HG03378 (cell line): ENCODE results near the gene TMBIM4.

Source experiments
- ATAC-seq: cut with Tn5 transposase; IDR thresholded peaks from one replicate; pipeline ENCODE4 v1.9.1; 2021; ENCODE audit warnings: mild to moderate bottlenecking, moderate library complexity; ENCODE audit not compliant: unreplicated experiment

The TMBIM4 gene

DNA sequence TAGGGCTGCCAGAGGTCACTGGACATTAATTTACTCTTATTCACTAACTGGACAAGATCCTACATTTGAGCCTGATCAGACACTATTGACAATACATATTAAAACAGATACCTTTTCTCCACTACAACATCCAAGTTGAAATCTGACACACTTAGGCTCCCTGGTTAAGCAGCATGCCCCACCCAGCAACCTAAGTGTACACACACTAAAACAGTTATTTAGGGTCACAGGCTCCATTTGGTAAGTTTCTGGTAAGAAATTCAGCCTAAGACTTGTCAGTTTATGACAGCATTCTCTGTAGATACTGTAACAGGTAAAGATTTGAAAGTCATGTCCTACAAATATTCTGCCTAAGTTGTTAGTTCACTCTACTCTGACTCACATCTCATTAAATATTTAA is 27.0 kb downstream of the TMBIM4 start:
- no peak for ATAC-seq

DNA sequence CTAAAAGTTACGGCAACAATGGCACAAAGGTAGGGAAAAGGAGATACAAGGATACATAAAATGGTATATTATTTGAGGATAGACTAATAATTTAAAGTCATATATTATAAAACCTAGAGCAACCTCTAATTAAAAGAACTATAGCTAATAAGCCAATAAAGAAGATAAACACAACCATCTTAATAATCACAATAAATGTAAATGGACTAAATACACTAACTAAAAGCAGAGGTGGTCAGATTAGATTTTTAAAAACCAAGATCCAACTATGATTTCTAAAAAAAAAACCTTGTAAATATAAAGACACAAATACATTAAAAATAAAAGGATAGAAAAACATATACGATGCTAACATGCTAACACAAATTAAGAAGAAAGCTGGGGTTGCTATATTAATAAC is 28.5 kb downstream of the TMBIM4 start:
- no peak for ATAC-seq

GRCh38 chr12:66140731-66141130 is 29.1 kb downstream of the TMBIM4 start:
- ATAC-seq, result no peak

- ATAC-seq, result no peak
These were observed 30.5 kb downstream of the TMBIM4 start for GRCh38 chr12:66139328-66139727.

GRCh38 chr12:66137937-66138336 is 31.9 kb downstream of the TMBIM4 start:
- ATAC-seq, result no peak

GRCh38 chr12:66132408-66132807 is 37.4 kb downstream of the TMBIM4 start:
- no peak for ATAC-seq

- peak; percentile 12 for ATAC-seq
These were observed 38.6 kb downstream of the TMBIM4 start for GRCh38 chr12:66131067-66131688.

DNA sequence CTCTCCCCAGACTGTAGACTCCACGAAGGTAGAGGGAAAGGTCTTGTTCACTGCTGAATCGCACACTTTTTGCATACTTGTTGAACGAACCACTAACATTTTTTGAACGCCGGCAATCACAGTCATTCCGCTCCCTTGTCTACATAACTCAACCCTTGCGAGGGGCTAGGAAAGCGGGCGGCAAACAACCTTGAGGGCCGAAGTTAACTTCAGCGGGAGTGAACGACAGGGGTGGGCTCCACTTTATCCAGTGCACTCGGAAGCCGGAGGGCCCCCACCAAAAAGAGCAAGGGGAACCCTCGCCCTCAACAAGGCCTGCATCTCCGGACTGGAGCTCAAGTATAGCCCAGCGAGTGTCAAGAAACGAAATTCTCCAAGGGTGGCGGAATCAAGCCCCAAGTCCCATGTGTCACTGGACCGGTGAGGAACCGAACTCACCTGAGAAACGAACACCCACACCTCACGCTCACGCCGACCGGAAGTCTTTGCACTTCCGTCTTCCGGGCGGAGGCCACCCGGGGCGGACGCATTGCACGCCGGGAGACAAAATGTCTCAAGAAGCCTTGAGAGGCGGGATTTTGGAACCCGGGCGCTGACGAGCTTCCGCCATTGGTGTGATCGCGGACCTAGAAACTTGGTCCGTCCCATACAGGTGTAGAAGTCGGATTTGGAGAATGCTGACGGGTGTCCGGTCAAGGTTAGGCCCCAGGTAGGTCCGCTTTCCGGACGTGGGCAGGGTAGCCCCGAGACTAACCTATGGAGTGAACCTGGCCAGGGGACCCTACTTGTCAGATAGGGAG is 39.3 kb downstream of the TMBIM4 start, which contains the start of gene LLPH:
Gene LLPH (minus strand): TSS at position 484 of the 800 bp plus-strand sequence. CDS start 1,644 bp downstream, outside the sequence.
- peak; percentile 93 for ATAC-seq

DNA sequence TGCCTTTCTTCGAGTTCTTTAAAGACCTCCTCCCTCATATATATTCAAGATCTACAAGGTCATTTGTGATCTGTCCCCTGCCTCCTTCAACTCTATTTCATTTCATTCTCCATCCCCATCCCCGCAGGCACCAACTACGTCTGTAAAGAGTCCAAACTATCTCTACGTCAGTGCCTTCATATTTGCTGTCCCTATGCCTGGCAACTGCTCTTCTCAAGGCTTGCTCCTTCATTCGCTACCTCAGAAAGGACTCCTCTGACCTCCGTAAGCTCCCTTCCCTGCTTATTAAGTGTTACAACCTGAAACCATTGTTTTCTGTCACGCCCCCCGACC is 39.9 kb downstream of the TMBIM4 start:
- ATAC-seq, result no peak

DNA sequence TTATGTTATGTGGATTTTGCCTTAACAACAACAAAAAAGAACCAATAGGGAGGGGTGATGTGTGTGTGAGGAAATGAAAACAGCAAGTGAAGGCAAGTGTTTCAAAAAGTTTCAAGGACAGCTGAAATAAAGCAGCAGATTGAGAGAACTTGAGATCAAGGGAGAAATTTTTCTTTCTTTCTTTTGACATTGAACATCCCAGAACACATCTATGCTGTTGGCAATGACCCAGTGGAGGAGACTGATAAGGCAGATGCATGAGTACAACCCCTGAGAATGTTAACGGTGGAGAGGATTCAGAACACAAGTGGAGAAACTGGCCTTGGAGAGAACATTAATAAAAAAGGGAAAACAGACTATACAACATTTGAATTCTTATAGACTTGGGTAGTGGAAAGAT is 42.1 kb downstream of the TMBIM4 start:
- no peak for ATAC-seq

- no peak for ATAC-seq
These were observed 49.3 kb downstream of the TMBIM4 start for GRCh38 chr12:66120477-66120876.

GRCh38 chr12:66119870-66120241 is 49.9 kb downstream of the TMBIM4 start:
- ATAC-seq, result peak; percentile 69

DNA sequence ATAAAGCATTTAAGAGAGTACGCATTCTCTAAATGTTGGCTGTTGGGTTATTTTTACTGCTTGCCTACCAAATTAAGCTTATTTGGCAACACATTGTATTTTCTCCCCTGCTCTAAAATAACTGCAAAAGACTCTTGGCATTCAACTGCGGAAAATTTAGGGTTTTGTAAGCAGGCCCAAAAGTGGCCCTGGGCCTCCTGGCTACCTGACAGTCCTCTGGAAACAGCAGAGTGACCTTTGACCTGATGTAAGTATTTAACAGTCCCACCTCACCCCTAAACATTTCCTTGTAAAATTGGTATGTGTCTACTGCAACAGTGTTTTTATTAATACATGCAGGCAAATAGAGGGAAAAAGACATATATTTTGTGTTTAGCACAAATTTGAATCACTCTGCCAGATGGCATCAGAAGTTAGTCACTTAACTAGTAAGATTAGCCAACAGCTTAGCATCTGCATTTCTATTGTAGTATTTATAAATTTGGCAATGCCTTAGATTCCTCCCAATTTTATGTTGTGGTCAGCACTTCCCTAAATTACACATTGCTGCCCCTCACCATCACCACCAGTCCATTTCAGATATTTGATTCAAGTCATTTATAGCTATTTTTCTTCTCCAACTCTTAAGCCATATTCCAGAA is 50.4 kb downstream of the TMBIM4 start:
- ATAC-seq, result no peak

GRCh38 chr12:66118240-66118891 is 51.4 kb downstream of the TMBIM4 start:
- ATAC-seq, result no peak

GRCh38 chr12:66117242-66117641 is 52.6 kb downstream of the TMBIM4 start:
- ATAC-seq, result no peak

DNA sequence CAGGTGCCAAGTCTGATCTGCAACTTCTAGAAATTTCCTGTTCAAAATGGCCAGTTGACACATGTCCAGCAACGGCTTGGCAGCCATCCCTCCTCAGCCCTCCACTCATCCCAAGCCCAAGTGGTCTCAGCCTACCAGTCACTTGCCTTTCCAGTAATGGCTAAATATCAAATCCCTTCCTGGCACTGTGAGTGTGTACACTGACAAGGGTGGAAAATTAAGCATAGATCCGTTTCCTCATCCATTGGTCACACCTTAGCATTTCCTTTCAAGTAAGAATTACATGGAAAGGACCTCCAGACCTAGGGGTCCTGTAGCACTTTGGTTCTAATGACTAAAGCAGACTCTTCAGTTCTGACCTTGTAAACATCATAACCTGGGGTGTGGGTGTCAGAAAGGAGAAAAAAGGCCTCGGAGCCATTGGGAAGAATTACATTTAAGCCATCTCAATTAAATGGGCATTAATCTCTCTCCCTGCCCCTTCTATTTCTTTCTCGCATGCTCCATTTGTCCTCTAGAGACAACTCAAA is 54.7 kb downstream of the TMBIM4 start:
- ATAC-seq, result no peak

GRCh38 chr12:66113471-66113870 is 56.3 kb downstream of the TMBIM4 start:
- ATAC-seq, result no peak

DNA sequence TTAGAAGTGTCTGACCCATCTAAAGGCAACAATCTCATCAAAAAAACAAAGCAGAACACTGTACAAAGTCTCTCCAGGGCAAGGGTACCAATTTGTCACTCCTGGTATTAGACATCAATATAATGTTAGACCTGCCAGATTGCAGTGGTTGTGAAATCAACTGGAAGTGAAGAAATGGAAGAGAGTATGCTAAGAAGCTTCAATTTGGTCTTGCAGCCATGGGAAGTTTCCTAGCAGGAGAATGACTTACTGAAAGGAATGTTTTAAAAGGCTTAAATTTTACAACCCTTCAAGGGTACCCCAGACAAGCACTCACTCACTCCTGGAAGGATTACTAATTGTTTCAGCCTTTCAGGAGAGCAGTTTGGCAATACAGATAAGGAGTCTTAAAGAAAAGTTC is 58.2 kb downstream of the TMBIM4 start:
- no peak for ATAC-seq

GRCh38 chr12:66109056-66109455 is 60.7 kb downstream of the TMBIM4 start:
- no peak for ATAC-seq

DNA sequence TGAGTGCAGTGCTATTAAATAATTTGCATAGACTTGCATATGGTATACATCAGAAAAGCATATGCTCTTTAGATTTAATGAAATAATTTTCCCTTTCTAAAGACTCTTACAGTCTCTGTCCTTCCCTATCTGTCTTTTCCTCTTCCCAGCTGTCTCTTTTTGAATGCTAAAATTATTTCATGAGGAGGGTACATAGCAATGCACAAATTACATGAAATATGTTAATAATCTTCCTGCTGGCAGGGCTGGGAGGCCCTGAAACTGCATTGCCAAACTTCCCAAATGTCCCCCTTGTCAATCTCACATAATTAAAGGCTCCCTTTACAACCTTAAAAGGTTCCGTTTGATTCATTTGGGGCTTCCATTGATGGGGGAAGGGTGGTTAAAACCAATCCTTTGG is 61.4 kb downstream of the TMBIM4 start:
- no peak for ATAC-seq

DNA sequence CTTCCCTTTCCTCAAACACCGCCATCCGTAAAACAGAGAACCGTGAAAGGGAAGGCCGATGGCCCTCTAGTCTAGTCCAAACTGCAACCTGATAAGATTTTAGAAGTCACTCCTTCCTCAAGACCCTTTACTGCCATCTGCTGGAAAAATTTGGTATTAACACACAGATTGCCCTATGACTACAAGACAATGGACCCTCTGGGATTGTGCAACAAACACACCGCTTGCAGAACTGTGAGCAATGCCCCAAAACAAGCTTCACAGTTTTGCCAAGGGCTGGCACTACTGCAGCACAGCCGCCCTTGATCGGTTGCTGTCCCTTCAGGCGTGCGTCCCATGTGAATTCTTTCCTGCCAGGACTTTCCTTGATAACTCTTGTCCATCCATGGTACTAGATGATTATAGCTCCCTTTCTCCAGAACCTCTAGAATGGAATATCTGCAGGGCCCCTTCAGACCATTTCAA is 62.3 kb downstream of the TMBIM4 start:
- peak; percentile 97 for ATAC-seq
